ENCODE measurements around the gene MYO18A. TPM values are rescaled to one million over a fixed set of nuclear protein-coding genes. Genes with fewer than 3 reads are reported as not detected.
"Not testable (repeated sequence)": the region's sequence is repeated elsewhere in the genome, so short reads cannot be mapped to it uniquely, and the experiment has no call there.

The MYO18A gene
- total RNA-seq, 1 donor from 2014 or later = 11.6 TPM

DNA sequence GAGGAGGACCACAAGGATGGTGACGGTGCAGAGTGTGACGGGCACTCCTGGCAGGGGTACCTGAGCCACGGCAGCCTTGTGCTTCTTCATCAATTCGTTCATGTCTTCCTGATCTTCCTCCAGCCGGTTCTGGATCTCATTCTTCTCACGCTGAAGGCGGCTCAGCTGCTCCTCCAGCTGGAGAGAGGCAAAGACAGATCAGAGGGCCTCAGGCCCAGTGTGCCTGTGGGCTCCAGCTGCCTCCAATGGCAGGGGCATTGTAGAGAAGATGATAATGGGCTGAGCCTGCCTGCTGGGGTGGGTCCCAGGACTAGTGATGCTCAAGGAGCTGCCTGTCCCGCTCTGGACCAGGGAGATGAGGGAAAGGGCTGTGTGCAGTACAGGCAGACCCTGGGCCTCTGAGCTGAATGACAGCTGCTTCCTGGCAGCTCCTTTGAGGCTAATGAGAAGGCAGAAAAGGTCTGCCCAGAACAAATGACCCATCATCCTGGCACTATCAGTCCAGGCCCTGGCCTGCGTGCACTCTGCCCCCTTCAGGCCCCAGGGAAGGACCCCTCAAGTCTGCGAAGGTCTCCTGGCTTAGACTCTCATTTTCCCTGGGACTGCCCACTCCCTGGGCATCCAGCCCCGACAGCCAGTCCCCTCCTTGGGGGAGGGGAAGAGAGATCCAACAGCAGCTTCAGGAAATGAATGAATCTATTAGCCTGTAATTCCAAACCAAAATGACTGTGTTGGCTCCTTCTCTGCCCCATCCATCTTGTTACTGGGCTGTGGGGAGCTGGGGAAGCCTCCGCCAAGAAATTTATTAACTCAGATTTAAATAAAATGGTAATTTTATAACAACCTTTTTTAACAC, 89.2 kb downstream of the MYO18A start:
- no peaks in the 10 kb centered on the region for H3K9me3 Mint-ChIP-seq
- Histone ChIP-seq H3K9me3 (ENCODE audit: low read depth) (no peaks in the 10 kb centered on the region), H3K27me3 (no peaks in the 10 kb centered on the region), H3K79me2 (ENCODE audit: low read depth) (no peaks in the 10 kb centered on the region), H3K27ac (peak overlapping the region; percentile 20), H3F3A (ENCODE audit: low read depth) (peaks cover 28% of the 10 kb centered on the region), H3K36me3 (no peaks in the 10 kb centered on the region), H2AFZ (replicated peaks) (no peak overlapping the region), H3K9ac (no peak overlapping the region), H3K4me1 (peaks cover 30% of the 10 kb centered on the region), H3K4me3 (no peak overlapping the region), H4K20me1 (ENCODE audit: low read depth) (no peaks in the 10 kb centered on the region), H3K4me2 (peak overlapping the region; percentile 24)
- no peak overlapping the region for H3K4me3 Mint-ChIP-seq
- H3K36me3 Mint-ChIP-seq = peaks cover 19% of the 10 kb centered on the region
- peak; percentile 48 for DNase-seq (ENCODE audit: low spot score)
- no peak overlapping the region for H3K27ac Mint-ChIP-seq
- peaks cover 6% of the 10 kb centered on the region for H3K4me1 Mint-ChIP-seq
- H3K27me3 Mint-ChIP-seq (ENCODE audit: insufficient read depth, low read depth) = peaks cover 7% of the 10 kb centered on the region
- TF ChIP-seq EZH2 (IDR thresholded peaks at IDR 0.05) = no peak
- TF ChIP-seq, protein P1, sequence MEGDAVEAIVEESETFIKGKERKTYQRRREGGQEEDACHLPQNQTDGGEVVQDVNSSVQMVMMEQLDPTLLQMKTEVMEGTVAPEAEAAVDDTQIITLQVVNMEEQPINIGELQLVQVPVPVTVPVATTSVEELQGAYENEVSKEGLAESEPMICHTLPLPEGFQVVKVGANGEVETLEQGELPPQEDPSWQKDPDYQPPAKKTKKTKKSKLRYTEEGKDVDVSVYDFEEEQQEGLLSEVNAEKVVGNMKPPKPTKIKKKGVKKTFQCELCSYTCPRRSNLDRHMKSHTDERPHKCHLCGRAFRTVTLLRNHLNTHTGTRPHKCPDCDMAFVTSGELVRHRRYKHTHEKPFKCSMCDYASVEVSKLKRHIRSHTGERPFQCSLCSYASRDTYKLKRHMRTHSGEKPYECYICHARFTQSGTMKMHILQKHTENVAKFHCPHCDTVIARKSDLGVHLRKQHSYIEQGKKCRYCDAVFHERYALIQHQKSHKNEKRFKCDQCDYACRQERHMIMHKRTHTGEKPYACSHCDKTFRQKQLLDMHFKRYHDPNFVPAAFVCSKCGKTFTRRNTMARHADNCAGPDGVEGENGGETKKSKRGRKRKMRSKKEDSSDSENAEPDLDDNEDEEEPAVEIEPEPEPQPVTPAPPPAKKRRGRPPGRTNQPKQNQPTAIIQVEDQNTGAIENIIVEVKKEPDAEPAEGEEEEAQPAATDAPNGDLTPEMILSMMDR (IDR thresholded peaks at IDR 0.05) = peak; percentile 17
- TF ChIP-seq EZH2phosphoT487 (IDR thresholded peaks at IDR 0.05) = no peak

DNA sequence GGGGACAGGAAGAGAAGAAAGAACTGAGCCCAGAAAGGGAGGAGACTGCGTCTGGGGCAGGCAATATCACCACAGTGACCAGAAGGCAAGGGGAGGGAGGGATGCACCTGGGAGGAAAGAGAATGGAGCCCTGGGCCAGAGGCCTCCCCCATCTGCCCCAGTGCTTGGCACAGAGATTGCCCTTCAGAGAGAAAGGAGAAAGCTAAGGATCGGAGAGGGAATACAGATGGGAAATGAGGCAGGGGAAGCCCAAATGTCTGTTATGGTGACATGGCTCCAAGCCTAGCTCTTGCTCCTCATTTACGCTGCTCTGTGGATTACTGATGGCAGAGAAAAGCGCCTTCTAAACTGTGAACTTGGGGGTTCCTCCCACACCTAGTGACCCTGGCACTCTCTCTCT, 90.1 kb downstream of the MYO18A start:
- H3K9me3 ChIP-seq (ENCODE audit: low read depth) = no peaks in the 10 kb centered on the region
- Mint-ChIP-seq H3K27me3 (ENCODE audit: insufficient read depth, low read depth) (peaks cover 7% of the 10 kb centered on the region), H3K27ac (peak overlapping the region; percentile 25), H3K4me3 (no peak overlapping the region), H3K9me3 (no peaks in the 10 kb centered on the region), H3K4me1 (peaks cover 7% of the 10 kb centered on the region), H3K36me3 (peaks cover 21% of the 10 kb centered on the region)
- H3K4me2 ChIP-seq = no peak overlapping the region
- H2AFZ ChIP-seq (replicated peaks) = no peak overlapping the region
- no peaks in the 10 kb centered on the region for H4K20me1 ChIP-seq (ENCODE audit: low read depth)
- no peaks in the 10 kb centered on the region for H3K79me2 ChIP-seq (ENCODE audit: low read depth)
- no peak for TF ChIP-seq EZH2phosphoT487 (IDR thresholded peaks at IDR 0.05)
- no peak for TF ChIP-seq EZH2 (IDR thresholded peaks at IDR 0.05)
- TF ChIP-seq, protein P1 (IDR thresholded peaks at IDR 0.05) = no peak
- no peaks in the 10 kb centered on the region for H3K36me3 ChIP-seq
- peaks cover 28% of the 10 kb centered on the region for H3F3A ChIP-seq (ENCODE audit: low read depth)
- no peak overlapping the region for H3K4me3 ChIP-seq
- DNase-seq (ENCODE audit: low spot score) = no peak
- no peak overlapping the region for H3K9ac ChIP-seq
- H3K27me3 ChIP-seq = no peaks in the 10 kb centered on the region
- H3K27ac ChIP-seq = no peak overlapping the region
- H3K4me1 ChIP-seq = peaks cover 34% of the 10 kb centered on the region

DNA sequence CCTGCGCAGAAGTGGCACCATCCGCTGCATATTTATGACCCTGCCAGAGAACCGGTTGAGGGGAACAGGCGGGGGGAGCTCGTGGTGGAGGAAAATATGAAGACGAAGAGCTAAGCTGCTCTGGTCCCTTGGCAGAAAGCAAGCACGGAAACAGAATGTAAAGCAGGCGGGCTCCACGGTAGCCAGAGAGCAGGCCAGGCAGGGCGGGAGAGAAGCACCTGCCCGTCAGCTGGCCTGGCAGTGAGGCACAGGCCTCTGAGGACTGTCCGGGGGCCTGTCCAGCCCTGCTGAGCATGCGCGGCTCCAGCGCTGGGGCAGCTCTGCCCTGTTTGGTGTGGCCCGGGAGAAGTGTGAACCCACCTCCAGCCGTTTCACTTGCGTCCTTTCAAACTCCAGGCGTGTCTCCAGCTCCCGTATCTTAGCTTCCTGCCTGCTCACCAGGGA, 90.6 kb downstream of the MYO18A start:
- H3K4me1 ChIP-seq = peaks cover 39% of the 10 kb centered on the region
- H3K27ac ChIP-seq = no peak overlapping the region
- H3F3A ChIP-seq (ENCODE audit: low read depth) = peaks cover 28% of the 10 kb centered on the region
- H4K20me1 ChIP-seq (ENCODE audit: low read depth) = no peaks in the 10 kb centered on the region
- no peak overlapping the region for H3K9ac ChIP-seq
- no peak overlapping the region for H3K4me2 ChIP-seq
- H3K36me3 ChIP-seq = no peaks in the 10 kb centered on the region
- TF ChIP-seq EZH2phosphoT487 (IDR thresholded peaks at IDR 0.05) = no peak
- TF ChIP-seq EZH2 (IDR thresholded peaks at IDR 0.05) = no peak
- TF ChIP-seq, protein P1 (IDR thresholded peaks at IDR 0.05) = no peak
- peaks cover 12% of the 10 kb centered on the region for H3K4me1 Mint-ChIP-seq
- H3K9me3 Mint-ChIP-seq = no peaks in the 10 kb centered on the region
- H3K4me3 Mint-ChIP-seq = no peak overlapping the region
- peaks cover 10% of the 10 kb centered on the region for H3K27me3 Mint-ChIP-seq (ENCODE audit: insufficient read depth, low read depth)
- H3K4me3 ChIP-seq = no peak overlapping the region
- H3K27ac Mint-ChIP-seq = peak overlapping the region; percentile 61
- no peaks in the 10 kb centered on the region for H3K27me3 ChIP-seq
- H2AFZ ChIP-seq (replicated peaks) = no peak overlapping the region
- DNase-seq (ENCODE audit: low spot score) = no peak
- peaks cover 21% of the 10 kb centered on the region for H3K36me3 Mint-ChIP-seq
- H3K79me2 ChIP-seq (ENCODE audit: low read depth) = no peaks in the 10 kb centered on the region
- no peaks in the 10 kb centered on the region for H3K9me3 ChIP-seq (ENCODE audit: low read depth)

DNA sequence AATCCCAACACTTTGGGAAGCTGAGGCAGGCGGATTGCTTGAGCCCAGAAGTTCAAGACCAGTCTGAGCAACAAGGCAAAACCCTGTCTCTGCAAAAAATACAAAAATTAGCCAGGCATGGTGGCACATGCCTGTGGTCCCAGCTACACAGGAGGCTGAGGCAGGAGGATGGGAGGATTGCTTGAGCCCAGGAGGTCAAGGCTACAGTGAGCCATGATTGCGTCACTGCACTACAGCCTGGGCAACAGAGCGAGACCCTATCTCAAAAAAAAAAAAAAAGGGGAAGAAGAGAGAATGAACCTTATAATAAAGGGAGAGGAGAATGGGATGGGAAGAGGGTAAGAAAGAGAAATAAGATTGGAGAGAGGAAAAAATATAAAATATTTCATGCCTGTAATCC, 91.4 kb downstream of the MYO18A start:
- H3K9ac ChIP-seq; H3K27ac Mint-ChIP-seq; H3K4me2 ChIP-seq; H3K27me3 Mint-ChIP-seq (ENCODE audit: insufficient read depth, low read depth); H3K27me3 ChIP-seq; H4K20me1 ChIP-seq (ENCODE audit: low read depth); H2AFZ ChIP-seq (replicated peaks); H3K79me2 ChIP-seq (ENCODE audit: low read depth); H3K4me3 Mint-ChIP-seq; DNase-seq (ENCODE audit: low spot score); H3K9me3 ChIP-seq (ENCODE audit: low read depth); H3K9me3 Mint-ChIP-seq; H3K36me3 ChIP-seq; H3K27ac ChIP-seq; H3K4me3 ChIP-seq: not testable (repeated sequence)
- peaks cover 43% of the 10 kb centered on the region for H3K4me1 ChIP-seq
- Mint-ChIP-seq H3K36me3 (peaks cover 21% of the 10 kb centered on the region), H3K4me1 (peaks cover 19% of the 10 kb centered on the region)
- peaks cover 32% of the 10 kb centered on the region for H3F3A ChIP-seq (ENCODE audit: low read depth)
